ENCODE data around the gene MCF2L.

- TF ChIP-seq CTCF (IDR thresholded peaks at IDR 0.05; ENCODE audit: low read length) (no peak), EZH2phosphoT487 (IDR thresholded peaks at IDR 0.05; ENCODE audit: low read length) (no peak)
Observed at GRCh38 chr13:113077953-113078901, 109.2 kb downstream of the MCF2L start.
